Glutamatergic neuron (in vitro differentiated cells): ENCODE results near the gene CALCOCO1. TPM values are rescaled to one million over a fixed set of nuclear protein-coding genes. Genes with fewer than 3 reads are reported as not detected.

Experiments used
- DNase-seq: peaks from one replicate; pipeline ENCODE4 v3.0.0; 2022
- H3K27ac Mint-ChIP-seq: one replicate; pipeline ENCODE4 v1.8.0; 2020; ENCODE audit warnings: mild to moderate bottlenecking, mixed read lengths, inconsistent platforms; ENCODE audit not compliant: unreplicated experiment
- H3K27me3 Mint-ChIP-seq: one replicate; pipeline ENCODE4 v1.8.0; 2020; ENCODE audit warnings: mild to moderate bottlenecking, moderate library complexity, mixed read lengths, inconsistent platforms; ENCODE audit not compliant: unreplicated experiment
- H3K36me3 Mint-ChIP-seq: one replicate; pipeline ENCODE4 v1.8.0; 2020; ENCODE audit warnings: mild to moderate bottlenecking, mixed read lengths, inconsistent platforms; ENCODE audit not compliant: unreplicated experiment
- H3K4me1 Mint-ChIP-seq: one replicate; pipeline ENCODE4 v1.8.0; 2020; ENCODE audit warnings: mild to moderate bottlenecking, low read depth, mixed read lengths, inconsistent platforms; ENCODE audit not compliant: unreplicated experiment
- H3K4me3 Mint-ChIP-seq: one replicate; pipeline ENCODE4 v1.8.0; 2020; ENCODE audit warnings: mild to moderate bottlenecking, mixed read lengths, inconsistent platforms; ENCODE audit not compliant: unreplicated experiment
- H3K9me3 Mint-ChIP-seq: one replicate; pipeline ENCODE4 v1.8.0; 2020; ENCODE audit warnings: mild to moderate bottlenecking, moderate library complexity, mixed read lengths, inconsistent platforms; ENCODE audit not compliant: unreplicated experiment
- CTCF ChIP-seq: fragments of 200-600 bp; sonication (generic); IDR thresholded peaks from one replicate; pipeline ENCODE4 v1.5.0; 2021; ENCODE audit not compliant: partially characterized antibody, unreplicated experiment
- total RNA-seq: library from RNA; stranded (reverse); fragmentation: NEBNext Ultra II Directional; extraction: Animal tissue kit (Norgen Biotek cat#: 25700); gene quantifications from one replicate; pipeline ENCODE4 v1.2.1, GENCODE V29; 2021; ENCODE audit not compliant: unreplicated experiment

CALCOCO1 gene
- total RNA-seq, 1 donor from 2014 or later = 151 TPM

GRCh38 chr12:53696655-53697331 lies 30.5 kb downstream of the CALCOCO1 start:
- Mint-ChIP-seq H3K27me3 (peaks cover 29% of the 10 kb centered on the region), H3K4me1 (peaks cover 18% of the 10 kb centered on the region), H3K27ac (peak overlapping the region; percentile 10), H3K4me3 (peak overlapping the region; percentile 75), H3K36me3 (peaks cover 6% of the 10 kb centered on the region), H3K9me3 (peaks cover 6% of the 10 kb centered on the region)
- no peak for DNase-seq
- no peak for TF ChIP-seq CTCF

- no peak for TF ChIP-seq CTCF
- H3K27ac Mint-ChIP-seq = peak overlapping the region; percentile 10
- DNase-seq = no peak
- H3K9me3 Mint-ChIP-seq = peaks cover 6% of the 10 kb centered on the region
- H3K4me1 Mint-ChIP-seq = peaks cover 18% of the 10 kb centered on the region
- H3K4me3 Mint-ChIP-seq = peak overlapping the region; percentile 75
- peaks cover 29% of the 10 kb centered on the region for H3K27me3 Mint-ChIP-seq
- H3K36me3 Mint-ChIP-seq = peaks cover 10% of the 10 kb centered on the region
Measured at GRCh38 chr12:53696285-53696654, 31.0 kb downstream of the CALCOCO1 start.

- H3K36me3 Mint-ChIP-seq = peaks cover 10% of the 10 kb centered on the region
- peaks cover 29% of the 10 kb centered on the region for H3K27me3 Mint-ChIP-seq
- H3K4me1 Mint-ChIP-seq = peaks cover 18% of the 10 kb centered on the region
- peak overlapping the region; percentile 79 for H3K4me3 Mint-ChIP-seq
- DNase-seq = peak; percentile 74
- H3K27ac Mint-ChIP-seq = no peak overlapping the region
- TF ChIP-seq CTCF = peak; percentile 37
- H3K9me3 Mint-ChIP-seq = peaks cover 6% of the 10 kb centered on the region
Measured at GRCh38 chr12:53695152-53696145, 31.8 kb downstream of the CALCOCO1 start.

GRCh38 chr12:53694756-53695151 lies 32.5 kb downstream of the CALCOCO1 start:
- H3K36me3 Mint-ChIP-seq = peaks cover 10% of the 10 kb centered on the region
- H3K4me1 Mint-ChIP-seq = peaks cover 17% of the 10 kb centered on the region
- TF ChIP-seq CTCF = no peak
- H3K27me3 Mint-ChIP-seq = peaks cover 25% of the 10 kb centered on the region
- peaks cover 6% of the 10 kb centered on the region for H3K9me3 Mint-ChIP-seq
- H3K4me3 Mint-ChIP-seq = peak overlapping the region; percentile 79
- no peak for DNase-seq
- H3K27ac Mint-ChIP-seq = no peak overlapping the region
